HAP-1 (cell line): ENCODE data around the gene EIF4G3.
"Not testable (repeated sequence)": the region's sequence is repeated elsewhere in the genome, so short reads cannot be mapped to it uniquely, and the experiment has no call there.

Experiments
- DNase-seq, 2 experiments: peaks; one replicate each; pipeline ENCODE4 v3.0.0-alpha.2; 2016 to 2020; ENCODE audit warnings: low spot score in 2 of 2
- H3K27me3 ChIP-seq: fragments of 250-450 bp; sonication (Bioruptor Pico); 2 replicates; pipeline ENCODE4 v1.5.1; 2020; ENCODE audit warnings: low read depth, mild to moderate bottlenecking, moderate library complexity
- H3K36me3 ChIP-seq: fragments of 250-450 bp; sonication (Bioruptor Pico); replicated peaks from 2 replicates; pipeline ENCODE4 v1.5.1; 2020; ENCODE audit warnings: mild to moderate bottlenecking
- H3K4me1 ChIP-seq: fragments of 250-450 bp; sonication (Bioruptor Pico); 2 replicates; pipeline ENCODE4 v1.5.1; 2020; ENCODE audit warnings: mild to moderate bottlenecking
- H3K4me3 ChIP-seq: fragments of 250-450 bp; sonication (Bioruptor Pico); 2 replicates; pipeline ENCODE4 v1.5.1; 2020; ENCODE audit warnings: mild to moderate bottlenecking, moderate library complexity
- H3K9me3 ChIP-seq: fragments of 250-450 bp; sonication (Bioruptor Pico); 2 replicates; pipeline ENCODE4 v1.5.1; 2020; ENCODE audit warnings: mild to moderate bottlenecking, moderate library complexity
- in situ Hi-C: fragments of 300-500 bp; cut with MboI; formaldehyde crosslinking; loops from 3 replicates; pipeline ENCODE4 v1.14.3; 2020; ENCODE audit warnings: low sequenced_read_pairs, inconsistent platforms, mixed read lengths

The EIF4G3 gene

DNA sequence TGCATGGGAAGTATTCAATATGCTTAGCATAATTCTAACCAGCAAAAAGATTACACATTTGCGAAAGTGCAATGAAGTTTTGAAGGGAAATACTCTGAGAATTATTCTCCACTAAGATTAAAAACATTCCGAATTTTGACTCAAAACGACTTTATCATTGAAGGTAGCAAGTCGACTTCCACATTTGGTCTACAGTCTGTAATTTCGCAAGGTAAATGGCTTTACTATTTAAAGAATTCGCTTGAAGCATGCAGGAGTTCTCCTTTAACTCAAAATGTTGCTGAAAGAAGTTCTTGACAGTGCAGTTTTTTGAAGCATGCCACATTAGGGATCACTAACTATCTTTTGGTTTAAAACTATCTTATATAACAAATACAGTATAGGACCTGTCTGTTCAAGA is 228.6 kb downstream of the EIF4G3 start:
- Histone ChIP-seq H3K36me3 (no peaks in the 10 kb centered on the region; the same call in 1 of the 2 replicates), H3K27me3 (no peaks in the 10 kb centered on the region), H3K9me3 (no peaks in the 10 kb centered on the region), H3K4me3 (no peak overlapping the region), H3K4me1 (no peaks in the 10 kb centered on the region; the same call in 1 of the 2 replicates)
- in situ Hi-C loops: no loop called here
- no peak for DNase-seq

DNA sequence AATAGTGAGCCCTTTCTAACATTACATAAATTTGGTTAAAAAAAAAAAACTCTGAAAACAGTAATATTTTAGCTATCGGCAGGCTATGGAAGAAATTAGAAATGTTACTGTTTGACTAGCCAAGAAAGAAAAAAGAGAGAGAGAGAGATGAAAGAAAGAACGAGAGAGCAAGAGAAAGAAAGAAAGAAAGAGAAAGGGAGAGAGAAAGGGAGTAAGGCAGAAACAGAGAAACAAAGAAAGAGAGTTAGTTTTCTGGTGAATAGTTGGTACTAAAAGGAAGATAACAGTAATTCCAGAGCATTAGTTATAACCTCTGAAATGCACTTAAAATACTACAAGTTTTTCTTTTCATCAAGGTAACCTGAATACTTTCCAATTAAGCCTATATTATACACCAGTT is 229.3 kb downstream of the EIF4G3 start:
- in situ Hi-C loops: no loop called here
- DNase-seq: no peak
- no peaks in the 10 kb centered on the region for H3K27me3 ChIP-seq
- no peaks in the 10 kb centered on the region; the same call in 1 of the 2 replicates for H3K36me3 ChIP-seq
- no peak overlapping the region for H3K4me3 ChIP-seq
- H3K4me1 ChIP-seq: no peaks in the 10 kb centered on the region; the same call in 1 of the 2 replicates
- no peaks in the 10 kb centered on the region for H3K9me3 ChIP-seq

DNA sequence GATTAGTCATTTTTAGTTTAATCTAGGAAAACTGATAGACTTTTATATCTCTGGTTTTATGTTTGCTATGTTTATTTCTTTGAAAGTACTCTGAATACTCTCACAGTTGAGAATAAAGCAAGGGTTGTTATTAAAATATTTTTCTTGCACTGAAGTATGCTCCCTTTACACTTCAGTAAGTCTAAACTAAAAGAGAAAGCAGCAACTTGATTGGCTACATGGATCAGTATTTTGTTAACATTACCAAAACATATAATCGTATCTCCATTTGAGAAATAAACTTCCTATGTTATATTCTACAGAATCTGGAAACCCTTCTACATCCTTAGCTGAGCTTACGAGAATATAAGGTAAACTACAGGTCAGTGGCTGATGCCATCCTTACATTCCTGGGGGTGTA is 240.1 kb downstream of the EIF4G3 start:
- H3K4me3 ChIP-seq: no peak overlapping the region

DNA sequence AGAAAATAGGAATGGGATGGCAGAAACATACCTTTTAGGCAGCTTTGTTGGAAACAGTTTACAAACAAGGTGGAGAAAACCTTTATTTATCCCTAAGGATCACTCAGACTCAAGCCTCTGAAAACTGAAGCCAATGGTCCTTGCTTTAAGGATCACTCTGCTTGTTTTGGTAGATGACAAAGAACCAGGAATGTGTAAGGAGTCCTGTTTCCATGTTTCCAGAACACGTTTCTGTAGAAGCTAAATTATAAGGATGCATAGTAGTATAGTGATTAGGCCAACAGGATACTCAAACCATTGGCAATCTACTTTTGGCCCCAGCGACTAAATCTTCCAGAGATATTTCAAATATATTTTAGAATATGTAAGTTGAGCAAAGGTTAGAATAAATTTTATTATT is 240.5 kb downstream of the EIF4G3 start:
- peaks cover 12% of the 10 kb centered on the region for H3K4me1 ChIP-seq
- H3K36me3 ChIP-seq: peaks cover 7% of the 10 kb centered on the region; the same call in 1 of the 2 replicates
- in situ Hi-C loops: no loop called here
- no peaks in the 10 kb centered on the region for H3K27me3 ChIP-seq
- no peaks in the 10 kb centered on the region for H3K9me3 ChIP-seq
- H3K4me3 ChIP-seq: no peak overlapping the region
- DNase-seq: no peak

More for the DNA sequence above, 240.1 kb downstream of the EIF4G3 start:
- Histone ChIP-seq H3K9me3 (no peaks in the 10 kb centered on the region), H3K4me1 (peaks cover 12% of the 10 kb centered on the region), H3K36me3 (peaks cover 10% of the 10 kb centered on the region; the same call in 1 of the 2 replicates), H3K27me3 (no peaks in the 10 kb centered on the region)
- DNase-seq: no peak
- in situ Hi-C loops: no loop called here

DNA sequence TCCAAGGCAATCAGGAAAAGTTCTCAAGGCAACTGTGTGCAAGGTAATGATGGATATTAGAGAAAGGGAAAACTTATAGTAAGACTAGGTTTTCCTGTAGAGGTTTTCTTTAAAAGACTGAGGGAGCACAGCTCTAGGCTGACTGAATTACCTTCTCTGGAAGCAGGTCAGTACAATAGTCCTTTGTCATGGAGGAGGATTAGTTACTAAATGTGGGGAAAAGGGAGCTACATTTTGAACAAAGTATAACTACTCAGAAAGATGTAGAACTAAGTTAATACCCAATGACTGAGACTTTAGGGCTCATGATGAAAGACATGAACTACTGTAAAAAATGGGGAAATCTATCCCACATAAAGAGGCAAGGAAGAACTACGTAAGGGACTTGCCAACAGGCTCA is 241.0 kb downstream of the EIF4G3 start:
- H3K4me3 ChIP-seq: no peak overlapping the region
- no peaks in the 10 kb centered on the region for H3K9me3 ChIP-seq
- peaks cover 2% of the 10 kb centered on the region; the same call in 1 of the 2 replicates for H3K36me3 ChIP-seq
- no peaks in the 10 kb centered on the region for H3K27me3 ChIP-seq
- DNase-seq: peak; percentile 13 to 90
- peaks cover 12% of the 10 kb centered on the region for H3K4me1 ChIP-seq
- in situ Hi-C loops: no loop called here

DNA sequence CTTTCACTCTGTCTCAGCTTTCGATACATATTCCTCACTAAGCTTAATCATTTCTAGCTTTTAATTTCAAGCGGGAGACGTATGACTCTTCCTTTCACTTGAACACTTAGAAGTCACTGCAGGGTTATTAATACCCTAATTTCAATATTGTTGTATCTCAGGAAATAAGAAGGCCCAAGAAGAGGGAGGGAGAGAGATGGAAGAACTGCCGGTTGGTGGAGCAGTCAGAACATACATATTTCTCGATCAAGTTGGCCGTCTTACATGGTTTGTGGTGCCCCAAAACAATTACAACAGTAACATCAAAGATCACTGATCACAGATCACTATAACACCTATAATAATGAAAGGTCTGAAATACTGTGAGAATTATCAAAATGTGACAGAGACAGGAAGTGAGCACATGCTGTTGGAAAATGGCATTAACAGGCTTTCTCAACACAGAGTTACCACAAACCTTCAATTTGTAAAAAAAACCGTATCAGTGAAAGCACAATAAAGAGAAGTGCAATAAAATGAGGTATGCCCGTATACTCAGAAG is 244.2 kb downstream of the EIF4G3 start:
- DNase-seq: no peak
- H3K9me3 ChIP-seq: no peaks in the 10 kb centered on the region
- in situ Hi-C loops: no loop called here

DNA sequence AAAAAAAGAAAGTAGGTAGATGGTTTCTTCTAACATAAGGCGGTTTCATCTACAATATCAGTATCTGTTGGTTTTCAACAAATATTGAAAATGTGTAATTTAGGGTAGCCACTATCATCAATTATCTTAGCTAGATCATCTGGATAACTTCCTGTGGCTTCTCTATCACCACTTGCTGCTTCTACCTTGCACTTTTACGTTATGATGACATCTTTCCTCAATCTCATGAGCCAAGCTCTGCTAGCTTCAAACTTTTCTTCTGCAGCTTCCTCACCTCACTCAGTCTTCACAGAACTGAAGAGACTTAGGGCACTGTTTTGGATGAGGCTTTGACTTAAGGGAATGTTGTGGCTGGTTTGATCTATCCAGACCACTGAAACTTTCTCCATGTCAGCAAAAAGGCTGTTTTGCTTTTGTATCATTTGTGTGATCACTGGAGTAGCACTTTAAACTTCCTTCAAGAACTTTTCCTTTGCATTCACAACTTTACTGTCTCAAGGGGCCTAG is 244.7 kb downstream of the EIF4G3 start:
- no peaks in the 10 kb centered on the region for H3K27me3 ChIP-seq
- no peak for DNase-seq
- peaks cover 12% of the 10 kb centered on the region for H3K4me1 ChIP-seq
- in situ Hi-C loops: no loop called here
- H3K36me3 ChIP-seq: no peaks in the 10 kb centered on the region; the same call in 1 of the 2 replicates
- no peaks in the 10 kb centered on the region for H3K9me3 ChIP-seq
- H3K4me3 ChIP-seq: no peak overlapping the region

More for the DNA sequence above, 244.2 kb downstream of the EIF4G3 start:
- Histone ChIP-seq H3K4me3 (no peak overlapping the region), H3K4me1 (peaks cover 12% of the 10 kb centered on the region), H3K27me3 (no peaks in the 10 kb centered on the region), H3K36me3 (no peaks in the 10 kb centered on the region; the same call in 1 of the 2 replicates)

DNA sequence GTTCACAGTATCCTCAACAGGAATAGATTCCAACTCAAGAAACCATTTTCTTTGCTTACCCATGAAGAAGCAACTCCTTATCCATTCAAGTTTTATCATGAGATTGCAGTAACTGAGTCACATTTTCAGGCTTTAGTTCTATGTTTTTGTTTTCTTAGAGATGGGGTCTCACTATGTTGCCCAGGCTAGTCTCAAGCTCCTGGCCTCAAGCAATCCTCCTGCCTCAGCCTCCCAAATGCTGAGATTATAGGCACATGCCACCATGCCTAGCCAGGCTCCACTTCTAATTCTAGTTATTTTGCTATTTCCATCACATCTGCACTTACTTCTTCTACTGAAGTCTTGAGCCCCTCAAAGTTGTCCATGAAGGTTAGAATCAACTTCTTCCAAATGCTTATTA is 246.3 kb downstream of the EIF4G3 start:
- H3K27me3 ChIP-seq: no peaks in the 10 kb centered on the region
- no peak for DNase-seq
- peaks cover under 1% of the 10 kb centered on the region; the same call in 1 of the 2 replicates for H3K4me1 ChIP-seq
- in situ Hi-C loops: no loop called here
- no peaks in the 10 kb centered on the region for H3K9me3 ChIP-seq
- H3K36me3 ChIP-seq: no peaks in the 10 kb centered on the region; the same call in 1 of the 2 replicates
- H3K4me3 ChIP-seq: no peak overlapping the region

DNA sequence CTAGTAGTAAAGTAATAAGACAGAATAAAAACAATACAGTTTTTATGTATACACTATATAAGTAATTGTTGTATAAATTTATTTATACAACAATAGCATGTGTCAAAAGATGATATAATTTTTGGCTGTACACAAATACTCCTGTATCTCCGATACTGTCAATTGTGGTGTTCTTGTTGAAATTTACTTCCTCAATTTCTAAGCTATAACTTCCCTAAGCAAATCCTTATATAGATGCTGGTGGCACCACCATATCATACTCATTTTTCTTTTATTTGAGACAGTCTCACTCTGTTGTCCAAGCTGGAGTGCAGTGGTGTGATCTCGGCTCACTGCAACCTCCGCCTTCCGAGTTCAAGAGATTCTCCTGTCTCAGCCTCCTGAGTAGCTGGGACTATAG is 248.6 kb downstream of the EIF4G3 start:
- in situ Hi-C loops: no loop called here
- no peak overlapping the region for H3K4me3 ChIP-seq
- H3K36me3 ChIP-seq: no peaks in the 10 kb centered on the region; the same call in 1 of the 2 replicates
- no peaks in the 10 kb centered on the region for H3K9me3 ChIP-seq
- DNase-seq: no peak
- no peaks in the 10 kb centered on the region for H3K27me3 ChIP-seq
- H3K4me1 ChIP-seq: no peaks in the 10 kb centered on the region; the same call in 1 of the 2 replicates

DNA sequence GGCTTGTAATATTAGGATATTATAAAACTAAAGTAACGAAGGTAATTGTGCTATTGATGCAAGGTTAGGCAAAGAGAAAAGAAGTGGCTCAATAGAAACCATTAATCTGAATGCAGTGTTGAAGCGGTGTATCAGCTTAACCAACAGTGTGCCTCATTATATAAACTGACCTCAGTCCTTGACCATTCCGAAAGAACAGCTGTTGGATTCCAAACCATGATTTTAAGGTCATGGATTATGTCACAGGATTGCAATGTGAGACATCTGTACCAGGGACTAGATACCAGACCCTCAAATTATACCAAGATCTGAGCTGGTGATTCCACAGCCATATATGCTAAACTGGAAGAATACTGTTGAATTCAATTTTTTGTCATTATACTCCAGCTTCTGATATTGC is 255.4 kb downstream of the EIF4G3 start:
- DNase-seq: no peak
- in situ Hi-C loops: no loop called here
- H3K4me1 ChIP-seq: no peaks in the 10 kb centered on the region

DNA sequence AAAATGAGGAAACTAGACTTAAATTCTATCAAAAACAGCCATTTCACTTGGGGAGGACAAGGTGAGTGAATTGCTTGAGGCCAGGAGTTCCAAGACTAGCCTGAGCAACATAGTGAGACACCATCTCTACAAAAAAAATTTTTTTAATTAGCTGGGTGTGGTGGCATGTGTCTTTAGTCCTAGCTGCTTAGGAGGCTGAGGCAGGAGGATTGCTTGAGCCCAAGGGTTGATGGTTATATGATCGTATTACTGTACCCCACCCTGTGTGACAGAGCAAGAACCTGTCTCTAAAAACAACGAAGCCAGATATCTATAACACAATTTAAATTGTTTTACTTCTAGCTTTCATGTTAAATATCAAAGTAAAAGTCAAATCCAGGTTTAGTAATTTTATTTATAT is 263.5 kb downstream of the EIF4G3 start:
- H3K36me3 ChIP-seq: peaks cover 3% of the 10 kb centered on the region
- H3K27me3 ChIP-seq: no peaks in the 10 kb centered on the region
- H3K4me1 ChIP-seq: no peaks in the 10 kb centered on the region
- no peaks in the 10 kb centered on the region for H3K9me3 ChIP-seq
- in situ Hi-C loops: no loop called here
- DNase-seq: no peak
- no peak overlapping the region for H3K4me3 ChIP-seq

More for the DNA sequence above, 255.4 kb downstream of the EIF4G3 start:
- Histone ChIP-seq H3K36me3 (no peaks in the 10 kb centered on the region), H3K9me3 (no peaks in the 10 kb centered on the region), H3K27me3 (no peaks in the 10 kb centered on the region), H3K4me3 (no peak overlapping the region)

DNA sequence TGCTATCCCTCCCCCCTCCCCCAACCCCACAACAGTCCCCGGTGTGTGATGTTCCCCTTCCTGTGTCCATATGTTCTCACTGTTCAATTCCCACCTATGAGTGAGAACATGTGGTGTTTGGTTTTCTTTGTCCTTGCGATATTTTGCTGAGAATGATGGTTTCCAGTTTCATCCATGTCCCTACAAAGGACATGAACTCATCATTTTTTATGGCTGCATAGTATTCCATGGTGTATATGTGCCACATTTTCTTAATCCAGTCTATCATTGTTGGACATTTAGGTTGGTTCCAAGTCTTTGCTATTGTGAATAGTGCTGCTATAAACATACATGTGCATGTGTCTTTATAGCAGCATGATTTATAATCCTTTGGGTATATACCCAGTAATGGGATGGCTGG is 269.2 kb downstream of the EIF4G3 start:
- H3K27me3 ChIP-seq, DNase-seq, H3K4me1 ChIP-seq, H3K9me3 ChIP-seq, H3K36me3 ChIP-seq, H3K4me3 ChIP-seq, in situ Hi-C loops: not testable (repeated sequence)

DNA sequence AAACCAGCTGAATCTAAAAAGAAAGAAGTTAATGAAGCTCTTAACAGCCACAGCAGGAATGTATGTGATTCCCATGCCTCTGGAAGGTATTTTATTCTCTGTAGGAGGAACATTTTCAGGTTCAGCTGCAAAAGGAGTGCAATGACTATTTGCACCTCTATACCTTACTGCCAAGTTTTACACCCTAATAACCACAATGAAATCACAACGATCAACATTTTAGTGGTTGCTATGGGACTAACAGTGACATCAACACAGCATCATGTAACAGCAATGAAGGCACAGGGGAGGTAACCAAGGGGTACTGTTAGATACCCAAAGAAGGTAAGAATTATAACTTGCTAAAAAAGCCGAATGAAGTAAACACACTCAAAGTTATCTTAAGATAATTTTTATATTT is 273.3 kb downstream of the EIF4G3 start:
- no peaks in the 10 kb centered on the region for H3K9me3 ChIP-seq
- DNase-seq: no peak
- H3K4me1 ChIP-seq: peaks cover 2% of the 10 kb centered on the region; the same call in 1 of the 2 replicates
- H3K4me3 ChIP-seq: no peak overlapping the region
- H3K27me3 ChIP-seq: no peaks in the 10 kb centered on the region
- in situ Hi-C loops: no loop called here
- peaks cover 11% of the 10 kb centered on the region for H3K36me3 ChIP-seq

DNA sequence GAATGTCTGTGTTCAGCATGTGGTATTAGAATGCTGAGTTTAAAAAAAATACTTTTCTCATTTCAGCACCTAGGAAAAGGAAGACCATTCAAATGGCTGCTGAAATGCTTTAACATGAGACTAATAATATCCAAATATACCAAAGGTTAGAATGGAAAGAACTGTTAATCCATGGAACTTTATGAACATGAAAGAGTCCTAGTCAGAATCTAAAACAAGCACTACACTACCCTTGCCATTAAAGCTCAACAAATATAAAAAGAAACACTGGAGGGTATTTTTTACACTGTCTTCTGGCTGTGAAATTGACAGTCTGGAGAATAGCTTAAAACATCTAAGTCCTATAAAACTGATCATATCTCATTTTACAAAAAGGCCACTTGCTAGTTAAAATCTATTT is 276.6 kb downstream of the EIF4G3 start:
- no peak for DNase-seq
- H3K4me3 ChIP-seq: no peak overlapping the region
- in situ Hi-C loops: no loop called here
- no peaks in the 10 kb centered on the region for H3K27me3 ChIP-seq
- H3K4me1 ChIP-seq: peaks cover 2% of the 10 kb centered on the region
- peaks cover 7% of the 10 kb centered on the region for H3K36me3 ChIP-seq
- no peaks in the 10 kb centered on the region for H3K9me3 ChIP-seq
